Epithelial cell of proximal tubule (primary cell): ENCODE results near the gene ZNF470. TPM values are rescaled to one million over a fixed set of nuclear protein-coding genes. Genes with fewer than 3 reads are reported as not detected.

ENCODE experiments used
- DNase-seq: peaks from one replicate; pipeline ENCODE4 v3.0.0-alpha.2; 2011; ENCODE audit warnings: low read depth
- H3K4me3 ChIP-seq: 2 replicates; pipeline ENCODE4 v1.5.1; 2011; ENCODE audit warnings: low read depth, mild to moderate bottlenecking, low read length
- CTCF ChIP-seq: conservative IDR thresholded peaks from 2 replicates; pipeline ENCODE4 v1.5.1; 2012; ENCODE audit warnings: low read depth, mild to moderate bottlenecking, low read length
- total RNA-seq: library from RNA; depleted of rRNA; stranded (reverse); fragments of >200 nt; gene quantifications from 2 replicates; pipeline ENCODE4 v1.2.3, GENCODE V29; 2015

The ZNF470 gene
- total RNA-seq, result 1.2 and 3.1 TPM in 2 replicates

GRCh38 chr19:56567274-56568120, at the start of gene ZNF470:
TSS of gene ZNF470 (plus strand) at chr19:56567468. CDS start at chr19:56570312, 2,844 bp downstream.
- H3K4me3 ChIP-seq, result peak within 1 kb of the TSS; percentile 88
- no peak for TF ChIP-seq CTCF
- peak; percentile 40 for DNase-seq

GRCh38 chr19:56525214-56525860, 41.9 kb upstream of the ZNF470 start:
- no peak for DNase-seq
- TF ChIP-seq CTCF, result no peak
- no peak overlapping the region for H3K4me3 ChIP-seq

- H3K4me3 ChIP-seq, result peak overlapping the region; percentile 80
- no peak for DNase-seq
- TF ChIP-seq CTCF, result no peak
These were observed 29.8 kb upstream of the ZNF470 start for GRCh38 chr19:56537442-56537841.

DNA sequence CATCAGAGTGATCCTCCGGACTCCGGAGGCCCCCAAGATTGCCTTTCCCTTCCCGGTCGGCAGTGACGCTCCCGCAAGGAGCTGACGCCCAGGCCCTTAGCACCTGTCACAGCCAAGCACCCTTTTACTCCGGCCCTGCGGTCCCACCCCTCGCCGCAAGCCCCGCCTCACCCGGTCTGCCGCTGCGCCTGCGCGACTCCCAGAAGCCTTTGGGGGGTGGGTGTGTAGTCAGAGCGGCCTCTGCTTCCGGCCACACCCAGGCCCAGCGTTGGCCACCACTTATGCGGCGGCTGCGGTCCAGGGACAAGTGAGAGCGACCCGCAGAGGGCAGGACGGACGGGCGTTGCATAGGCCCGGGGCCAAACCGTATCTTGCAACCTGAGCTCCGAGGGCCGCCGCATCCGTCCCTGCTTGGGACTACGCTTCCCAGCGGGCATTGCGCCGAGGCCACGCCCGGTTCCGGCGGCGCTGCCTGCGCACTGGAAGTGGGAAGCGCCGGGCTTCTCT, 29.0 kb upstream of the ZNF470 start:
- DNase-seq, result peak; percentile 48
- H3K4me3 ChIP-seq, result peak overlapping the region; percentile 80
- TF ChIP-seq CTCF, result no peak

DNA sequence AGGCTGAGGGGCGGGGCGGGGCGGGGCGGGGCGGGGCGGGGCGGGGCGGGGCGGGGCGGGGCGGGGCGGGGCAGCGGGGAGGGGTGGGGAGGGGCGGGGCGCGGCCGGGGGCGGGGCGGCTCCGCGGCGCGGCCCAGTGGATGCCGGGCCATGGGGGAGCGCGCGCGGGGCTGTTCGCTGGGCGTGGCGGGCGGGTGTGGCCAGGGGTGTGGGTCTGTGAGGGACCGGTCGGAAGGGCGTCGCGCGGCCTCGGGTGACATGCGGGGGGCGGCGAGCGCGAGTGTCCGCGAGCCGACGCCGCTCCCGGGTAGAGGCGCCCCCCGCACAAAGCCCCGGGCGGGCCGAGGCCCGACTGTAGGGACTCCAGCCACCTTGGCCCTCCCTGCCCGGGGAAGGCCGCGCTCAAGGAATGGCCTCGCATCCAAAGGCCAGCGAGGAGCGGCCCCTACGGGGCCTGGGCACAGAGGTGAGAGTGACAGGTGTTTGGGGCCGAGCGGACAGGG, 28.5 kb upstream of the ZNF470 start, which contains the start of gene ZFP28:
Gene ZFP28, plus strand, starts transcription at position 188 of the 503 bp plus-strand sequence. Its CDS starts 71 bp downstream, at position 259.
- peak within 1 kb of the TSS; percentile 80 for H3K4me3 ChIP-seq
- TF ChIP-seq CTCF, result no peak
- DNase-seq, result no peak

DNA sequence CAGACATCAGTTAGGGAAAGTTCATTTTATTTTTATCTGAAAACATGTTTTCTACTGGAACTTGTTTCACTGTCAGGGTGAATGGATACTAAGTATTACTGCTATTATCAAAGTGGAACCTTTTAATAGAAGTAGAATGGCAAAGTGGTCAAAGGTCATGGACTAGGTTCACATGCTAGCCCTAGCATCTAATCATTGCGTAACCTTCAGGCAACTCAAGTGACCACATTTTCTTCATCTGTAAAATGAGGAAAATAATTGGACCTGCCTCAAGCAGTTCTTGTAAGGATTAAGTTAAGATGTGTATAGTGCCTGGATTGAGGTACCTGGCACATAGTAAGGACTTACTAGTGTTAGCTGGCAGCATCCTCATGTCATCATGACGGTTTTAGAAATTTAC, 23.5 kb upstream of the ZNF470 start:
- no peak for TF ChIP-seq CTCF
- no peak overlapping the region for H3K4me3 ChIP-seq
- no peak for DNase-seq
